GM21619 (cell line): Measurements from ENCODE around the gene UQCR10.

Experiments
- ATAC-seq: cut with Tn5 transposase; IDR thresholded peaks from one replicate; pipeline ENCODE4 v1.9.1; 2021; ENCODE audit not compliant: unreplicated experiment

Gene UQCR10

DNA sequence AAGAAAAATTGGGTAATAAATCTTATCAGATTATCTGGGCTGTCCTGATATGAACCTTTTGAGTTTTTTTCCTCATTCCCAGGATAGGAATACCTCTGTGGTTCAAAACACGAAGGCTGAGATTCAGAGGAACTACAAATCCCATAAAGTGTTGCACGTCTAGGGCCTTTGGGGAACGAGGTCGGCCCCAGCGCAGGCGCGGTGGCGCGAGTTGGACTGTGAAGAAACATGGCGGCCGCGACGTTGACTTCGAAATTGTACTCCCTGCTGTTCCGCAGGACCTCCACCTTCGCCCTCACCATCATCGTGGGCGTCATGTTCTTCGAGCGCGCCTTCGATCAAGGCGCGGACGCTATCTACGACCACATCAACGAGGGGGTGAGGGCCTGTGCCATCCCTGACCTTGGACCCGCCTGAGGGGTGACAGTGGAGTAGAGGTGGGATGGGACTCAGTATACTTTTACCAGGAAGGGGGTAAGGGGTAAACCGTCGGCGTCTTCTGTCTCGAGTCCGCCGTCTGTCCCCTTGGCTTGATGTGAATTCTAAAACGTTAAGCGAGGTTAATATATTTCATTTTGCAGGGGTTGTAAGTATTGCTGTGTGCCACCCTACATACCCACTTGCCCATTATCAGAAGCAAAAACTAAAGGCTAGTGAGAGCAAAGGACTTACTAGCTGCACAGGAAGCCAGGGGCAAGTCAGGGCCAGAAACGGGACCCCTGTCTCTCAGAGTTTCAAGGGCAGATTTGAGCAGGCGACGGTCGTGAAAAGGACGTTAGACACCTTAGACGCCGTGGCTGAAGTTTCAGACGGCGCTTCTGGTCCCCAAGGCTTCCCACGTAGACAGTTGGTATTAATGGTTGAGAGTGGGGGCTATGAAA is at the start of gene UQCR10:
TSS of gene UQCR10 (plus strand) at position 199 of the 881 bp plus-strand sequence. CDS start at position 229, 30 bp downstream.
- peak; percentile 54 for ATAC-seq

DNA sequence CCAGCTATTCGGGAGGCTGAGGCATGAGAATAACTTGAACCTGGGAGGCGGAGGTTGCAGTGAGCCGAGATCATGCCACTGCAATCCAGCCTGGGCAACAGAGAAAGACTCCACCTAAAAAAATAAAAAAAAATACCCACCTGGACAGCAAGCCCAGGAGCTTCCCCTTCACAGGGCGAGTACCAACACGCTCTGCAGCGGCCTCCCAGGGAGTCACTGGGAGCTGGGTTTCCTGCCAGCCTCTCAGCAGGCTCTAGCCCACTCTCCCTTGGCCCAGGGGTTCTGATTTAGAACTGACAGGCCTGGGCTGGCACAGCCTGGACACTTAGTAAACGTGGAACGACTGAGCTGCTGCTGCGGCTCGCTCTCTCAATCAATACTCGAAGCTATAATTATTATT is 49.4 kb upstream of the UQCR10 start:
- no peak for ATAC-seq

DNA sequence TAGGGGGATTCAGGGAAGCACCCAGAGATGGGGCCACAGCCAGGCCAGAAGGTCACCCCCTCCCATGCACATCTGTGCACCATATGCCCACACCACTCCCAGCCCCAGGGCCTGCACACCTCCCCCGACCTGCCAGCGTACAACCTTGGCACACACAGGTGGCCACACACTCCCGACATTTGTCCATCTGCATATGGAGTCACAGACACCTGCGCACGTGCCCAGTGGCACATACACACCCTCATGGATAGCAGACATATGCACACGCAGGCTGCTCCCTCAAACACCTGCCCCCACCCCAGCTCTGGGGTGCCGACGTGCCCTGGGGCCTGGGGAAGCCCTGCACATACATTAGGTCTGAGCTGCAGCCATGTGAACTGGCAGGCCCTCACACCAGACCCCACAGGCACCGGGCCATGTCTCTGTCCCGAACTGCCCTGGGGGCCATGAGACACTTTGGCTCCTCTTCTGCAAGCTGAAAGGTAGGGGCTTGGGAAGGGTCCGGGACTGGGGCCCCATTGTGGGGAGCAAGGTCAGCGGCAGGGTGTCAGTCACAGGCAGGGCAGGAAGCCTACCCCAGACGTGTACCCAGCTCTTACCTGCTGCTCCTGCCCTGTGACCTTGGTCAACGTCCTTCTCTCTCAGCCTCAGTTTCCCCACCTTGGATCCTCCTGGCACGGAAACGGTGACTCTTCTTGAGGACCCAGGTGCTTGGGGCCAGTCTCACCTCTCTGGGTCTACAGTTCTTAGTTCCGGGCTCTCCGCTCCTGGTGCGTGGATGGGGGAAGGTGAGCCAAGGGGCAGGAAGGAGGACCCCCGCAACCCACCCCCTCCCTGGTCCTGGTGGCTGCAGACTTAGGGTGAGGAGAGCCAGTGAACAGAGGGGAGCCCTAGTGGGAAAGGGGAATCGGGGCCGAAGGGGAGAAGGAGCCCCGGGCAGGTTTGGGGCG is 47.9 kb upstream of the UQCR10 start:
- no peak for ATAC-seq

DNA sequence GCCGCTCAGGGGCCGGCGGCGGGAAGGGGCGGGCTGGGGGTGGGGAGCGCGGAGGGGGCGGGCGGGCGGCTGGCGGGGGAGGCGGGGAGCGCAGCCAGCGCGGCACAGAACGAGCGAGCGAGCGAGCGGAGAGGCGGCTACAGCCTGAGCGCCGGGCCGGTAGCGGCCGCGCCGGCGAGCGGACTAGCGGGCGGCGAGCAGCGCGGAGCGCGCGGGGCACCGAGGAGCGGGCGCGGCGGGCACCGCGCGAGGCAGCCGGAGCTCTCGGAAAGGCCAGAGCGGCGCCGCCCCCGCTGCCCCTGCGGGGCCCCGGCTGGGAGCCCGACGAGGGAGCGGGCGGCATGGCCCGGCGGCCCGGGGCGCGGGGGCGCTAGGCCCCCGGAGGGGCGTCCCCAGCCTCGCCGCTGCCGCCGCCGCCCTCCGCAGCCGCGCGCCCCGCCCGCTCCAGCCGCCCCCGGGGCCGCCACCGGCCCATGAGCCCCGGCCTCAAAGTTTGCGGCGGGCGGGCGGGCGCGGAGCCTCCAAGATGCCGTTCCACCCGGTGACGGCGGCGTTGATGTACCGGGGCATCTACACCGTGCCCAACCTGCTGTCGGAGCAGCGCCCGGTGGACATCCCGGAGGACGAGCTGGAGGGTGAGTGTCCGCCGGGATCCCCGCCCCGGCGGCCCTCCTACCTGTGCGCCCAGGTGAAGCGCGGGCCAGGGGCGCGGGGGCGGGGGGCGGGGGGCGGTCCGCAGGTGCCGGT is 47.1 kb upstream of the UQCR10 start, which contains the start of gene CABP7:
TSS of gene CABP7 (plus strand) at position 105 of the 747 bp plus-strand sequence. CDS start at position 527, 422 bp downstream.
- no peak for ATAC-seq

DNA sequence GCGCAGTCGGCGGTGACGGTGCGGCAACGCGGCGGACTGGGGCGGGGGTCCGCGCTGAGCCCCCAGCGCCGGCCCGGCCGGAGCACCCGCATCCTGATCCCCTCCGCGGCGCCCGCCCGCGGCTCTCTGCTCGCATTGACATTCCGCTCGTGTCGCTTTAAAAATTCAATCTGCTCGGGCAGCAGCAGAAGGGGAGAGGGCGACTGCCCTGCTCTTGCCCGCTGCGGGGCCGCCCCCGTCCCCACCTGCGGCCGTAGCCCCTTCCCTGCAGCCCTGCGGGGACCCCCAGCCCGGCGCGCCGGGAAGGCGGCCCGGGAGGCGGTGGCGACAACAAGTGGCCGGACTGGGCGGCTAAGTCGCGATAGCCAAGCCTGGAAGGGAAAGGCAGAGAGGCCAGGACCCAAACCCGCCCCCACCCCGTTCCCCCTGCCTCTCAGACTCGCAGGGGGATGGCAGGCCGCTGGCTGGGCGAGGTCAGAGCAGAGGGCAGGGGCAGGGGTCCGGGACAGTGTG is 46.3 kb upstream of the UQCR10 start:
- ATAC-seq = no peak

DNA sequence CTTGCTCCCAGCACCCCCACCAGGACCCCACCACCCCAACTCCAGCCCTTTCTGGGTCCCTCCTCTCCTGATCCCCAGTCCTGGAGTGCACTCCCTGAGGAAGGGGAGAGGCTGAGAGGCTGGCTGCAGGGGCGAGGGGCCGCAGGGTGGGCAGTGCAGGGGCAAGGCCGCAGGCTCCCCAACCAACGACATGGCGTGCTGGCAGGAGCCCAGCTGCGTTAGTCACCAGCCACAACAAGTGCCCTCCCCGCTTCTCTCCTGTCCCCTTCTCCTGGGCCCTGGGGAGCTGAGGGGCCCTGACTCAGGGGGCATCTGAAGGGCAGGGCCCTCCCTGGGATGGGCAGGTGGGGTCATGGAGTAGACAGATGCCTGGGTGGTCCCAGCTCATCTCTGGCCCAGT is 45.0 kb upstream of the UQCR10 start:
- no peak for ATAC-seq

DNA sequence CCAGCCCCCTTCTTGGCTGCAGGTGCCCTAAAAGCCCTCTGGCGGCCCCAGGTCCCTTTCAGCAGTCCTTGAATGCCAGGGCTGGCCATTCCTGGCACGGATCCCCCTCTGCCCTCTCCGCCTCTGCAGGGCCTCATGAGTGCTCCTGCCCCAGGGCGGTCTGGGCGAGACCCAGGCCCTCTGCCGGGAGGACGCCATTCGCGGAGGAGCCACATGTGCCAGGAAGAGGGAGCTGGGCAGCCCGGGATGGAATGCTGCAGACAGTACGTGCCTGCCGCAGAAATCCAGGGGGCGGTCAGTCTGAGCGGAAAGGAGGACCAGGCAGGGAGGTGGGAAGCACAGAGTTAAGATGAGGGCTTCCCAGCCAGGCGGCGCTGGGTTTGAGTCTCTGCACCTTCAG is 44.6 kb upstream of the UQCR10 start:
- ATAC-seq = no peak

DNA sequence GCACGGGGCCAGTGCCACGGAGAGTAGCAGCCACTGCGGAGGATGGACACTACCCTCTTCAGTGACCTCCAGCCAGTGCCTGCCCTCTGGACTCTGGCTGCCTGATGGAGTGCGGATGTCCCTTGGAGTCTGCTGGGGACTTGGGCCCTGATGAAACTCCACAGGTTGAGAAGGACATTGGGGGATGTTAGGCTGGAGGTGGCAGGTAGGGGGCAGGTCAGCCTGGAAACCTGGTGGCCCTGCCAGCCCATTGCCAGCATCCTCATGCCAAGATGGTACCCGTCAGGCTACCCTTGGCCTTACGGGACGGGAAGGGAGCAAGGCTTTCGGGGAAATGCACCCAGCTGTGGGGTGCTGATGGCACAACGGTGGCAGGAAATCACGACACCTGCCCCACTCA is 43.4 kb upstream of the UQCR10 start:
- no peak for ATAC-seq

DNA sequence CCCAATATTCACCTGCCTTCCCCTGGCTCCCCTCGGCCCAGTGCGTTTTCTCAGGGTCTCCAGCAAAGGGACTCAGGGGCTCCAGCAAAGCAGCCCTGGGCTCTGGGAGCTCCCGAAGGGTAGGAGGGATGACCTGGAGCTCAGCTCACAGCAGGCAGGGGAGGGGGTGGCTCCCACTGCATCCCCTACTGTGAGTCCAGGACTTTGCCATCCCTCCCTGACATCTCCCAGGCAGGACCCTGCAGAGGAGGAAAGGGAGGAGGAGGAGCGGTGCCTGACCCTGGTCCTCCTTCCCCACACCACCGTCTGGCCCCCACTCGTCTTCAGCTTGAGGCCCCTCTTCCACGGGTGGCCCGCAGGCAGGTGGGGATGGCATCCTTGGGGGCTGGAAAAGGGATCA is 42.3 kb upstream of the UQCR10 start:
- ATAC-seq = no peak

DNA sequence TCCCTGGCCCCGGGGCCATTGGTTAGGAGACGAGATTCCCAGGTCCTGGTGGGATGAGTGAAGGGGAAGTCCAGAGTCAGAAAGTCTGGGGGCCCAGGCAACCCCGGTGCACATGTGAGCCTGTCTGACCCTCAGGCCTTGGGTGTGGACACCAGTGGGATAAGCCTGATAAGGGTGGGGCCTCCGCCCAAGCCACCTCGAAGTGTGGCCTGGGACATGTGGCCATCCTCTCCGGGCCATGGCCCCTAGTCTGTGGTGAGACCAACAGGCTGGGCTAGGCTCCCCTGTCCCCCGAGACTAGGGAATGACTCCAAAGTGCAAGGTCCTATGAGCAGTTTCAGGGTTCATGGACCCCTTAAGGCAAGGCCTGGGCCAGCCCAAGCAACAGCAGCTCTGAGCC is 41.1 kb upstream of the UQCR10 start:
- no peak for ATAC-seq

DNA sequence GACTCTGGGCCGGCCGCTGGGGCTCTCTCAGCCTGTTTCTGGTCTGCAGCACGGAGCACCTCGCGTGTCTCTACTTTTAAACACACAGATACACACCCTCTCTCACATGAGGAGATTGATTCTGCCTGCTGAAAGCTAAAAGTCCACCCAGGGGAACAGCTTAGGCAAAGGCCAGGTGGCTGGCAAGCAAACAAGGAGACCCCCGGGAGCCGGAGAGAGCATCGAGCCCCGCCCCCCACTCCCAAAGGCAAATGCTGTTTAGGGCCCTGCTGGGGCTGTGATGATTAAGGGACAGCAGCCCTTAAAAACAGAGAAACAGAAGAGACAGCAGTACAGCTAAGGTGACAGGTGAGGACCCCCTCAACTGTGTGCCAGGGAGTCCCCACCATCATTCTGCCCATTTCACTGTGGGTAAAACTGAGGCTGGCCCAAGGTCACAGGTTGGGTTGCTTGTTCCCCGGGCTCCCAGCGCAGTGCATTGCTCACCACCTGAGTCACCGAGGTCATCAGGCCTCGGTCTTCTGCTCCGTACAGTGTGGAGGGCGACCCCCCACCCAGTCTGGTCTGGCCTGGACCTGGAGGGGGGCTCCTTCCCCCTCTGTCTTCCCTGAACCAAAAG is 40.5 kb upstream of the UQCR10 start:
- no peak for ATAC-seq

DNA sequence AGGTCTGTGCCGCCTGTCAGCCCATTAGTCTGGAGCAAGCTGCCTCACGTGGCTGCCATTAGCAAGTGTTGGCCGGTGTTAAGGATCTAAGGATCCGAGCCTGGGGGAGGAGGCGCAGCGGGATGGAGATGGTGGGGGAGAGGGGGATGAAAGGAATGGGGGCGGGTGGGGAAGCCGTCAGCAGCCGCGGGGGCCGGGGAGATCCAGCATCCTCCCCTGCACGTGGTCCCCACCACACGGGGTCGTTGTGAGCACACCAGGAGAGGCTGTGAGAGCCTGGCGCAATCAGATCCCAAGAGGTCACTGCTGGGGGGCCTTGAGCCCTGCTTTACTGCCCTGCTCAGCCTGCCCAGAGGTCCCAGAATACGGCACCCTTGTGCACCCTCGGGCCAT is 40.0 kb upstream of the UQCR10 start:
- no peak for ATAC-seq

DNA sequence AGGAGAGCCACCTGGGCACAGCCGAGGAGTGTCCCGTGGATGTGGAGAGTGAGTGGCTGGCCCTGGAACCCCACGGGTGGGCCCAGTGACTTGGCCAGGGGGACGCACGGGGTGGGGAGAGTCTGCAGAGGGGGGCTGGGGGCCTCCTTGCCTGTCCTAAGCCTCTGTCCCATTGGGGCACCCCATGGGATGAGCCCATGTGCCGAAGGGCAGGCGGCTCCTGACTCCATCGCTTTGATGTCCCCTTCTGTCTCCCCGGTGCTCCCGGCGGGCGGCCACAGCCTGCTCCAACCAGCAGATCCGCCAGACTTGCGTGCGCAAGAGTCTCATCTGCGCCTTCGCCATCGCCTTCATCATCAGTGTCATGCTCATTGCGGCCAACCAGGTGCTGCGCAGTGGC is 38.0 kb upstream of the UQCR10 start:
- no peak for ATAC-seq

DNA sequence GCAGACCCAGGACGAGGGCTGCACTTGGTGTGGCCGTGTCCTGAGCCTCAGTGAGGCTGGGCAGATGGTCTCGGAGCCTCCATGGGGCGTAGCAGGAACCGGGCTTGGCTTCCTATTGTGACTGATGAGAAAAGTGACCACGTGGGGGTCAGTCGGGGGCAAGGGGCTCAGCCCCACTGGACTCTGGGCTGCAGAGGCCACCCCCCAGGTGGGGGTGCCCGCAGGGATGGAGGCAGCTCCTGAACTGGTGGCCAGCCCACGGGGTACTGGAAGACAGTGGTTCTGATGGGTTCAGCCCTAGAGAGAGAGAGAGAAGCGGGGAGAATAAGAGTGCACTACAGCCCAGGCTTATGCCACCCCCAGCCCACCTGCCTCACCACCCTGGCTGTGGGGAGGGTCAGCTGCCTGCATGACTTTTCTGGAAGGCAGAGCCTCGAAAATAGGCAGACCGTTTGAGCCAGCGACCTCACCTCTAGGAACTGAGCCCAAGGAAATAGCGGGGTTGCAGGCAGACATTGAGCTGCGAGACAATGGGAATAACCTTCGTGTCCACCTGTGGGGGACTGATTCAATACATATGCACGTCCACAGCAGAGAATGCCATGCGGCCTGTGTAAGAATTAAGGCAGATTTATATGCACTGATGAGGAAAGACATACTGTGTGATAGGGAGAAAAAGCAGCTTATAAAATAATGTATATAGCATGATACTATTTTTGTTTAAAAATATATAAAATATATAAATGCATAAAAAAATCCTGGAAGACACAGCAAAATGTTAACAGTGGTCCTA is 35.9 kb upstream of the UQCR10 start:
- no peak for ATAC-seq

DNA sequence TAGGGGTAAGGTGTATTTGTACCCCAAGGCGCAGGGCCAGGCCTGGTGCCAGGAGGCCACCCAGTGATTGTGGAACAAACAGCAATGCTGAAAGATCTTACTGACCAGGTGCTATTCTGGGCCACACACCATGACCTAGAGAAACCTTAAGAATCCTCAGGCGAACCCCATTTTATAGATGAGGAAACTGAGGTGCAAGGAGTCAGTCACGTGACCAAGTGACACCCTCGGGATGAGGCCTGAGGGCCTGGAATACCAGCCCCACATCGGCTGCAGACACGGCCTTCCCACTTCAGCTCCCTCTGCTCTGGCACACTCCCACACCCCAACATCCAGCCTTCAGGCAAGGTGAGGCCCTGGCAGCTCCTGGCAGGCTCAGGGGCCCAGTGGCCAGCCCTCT is 34.3 kb upstream of the UQCR10 start:
- ATAC-seq = no peak

DNA sequence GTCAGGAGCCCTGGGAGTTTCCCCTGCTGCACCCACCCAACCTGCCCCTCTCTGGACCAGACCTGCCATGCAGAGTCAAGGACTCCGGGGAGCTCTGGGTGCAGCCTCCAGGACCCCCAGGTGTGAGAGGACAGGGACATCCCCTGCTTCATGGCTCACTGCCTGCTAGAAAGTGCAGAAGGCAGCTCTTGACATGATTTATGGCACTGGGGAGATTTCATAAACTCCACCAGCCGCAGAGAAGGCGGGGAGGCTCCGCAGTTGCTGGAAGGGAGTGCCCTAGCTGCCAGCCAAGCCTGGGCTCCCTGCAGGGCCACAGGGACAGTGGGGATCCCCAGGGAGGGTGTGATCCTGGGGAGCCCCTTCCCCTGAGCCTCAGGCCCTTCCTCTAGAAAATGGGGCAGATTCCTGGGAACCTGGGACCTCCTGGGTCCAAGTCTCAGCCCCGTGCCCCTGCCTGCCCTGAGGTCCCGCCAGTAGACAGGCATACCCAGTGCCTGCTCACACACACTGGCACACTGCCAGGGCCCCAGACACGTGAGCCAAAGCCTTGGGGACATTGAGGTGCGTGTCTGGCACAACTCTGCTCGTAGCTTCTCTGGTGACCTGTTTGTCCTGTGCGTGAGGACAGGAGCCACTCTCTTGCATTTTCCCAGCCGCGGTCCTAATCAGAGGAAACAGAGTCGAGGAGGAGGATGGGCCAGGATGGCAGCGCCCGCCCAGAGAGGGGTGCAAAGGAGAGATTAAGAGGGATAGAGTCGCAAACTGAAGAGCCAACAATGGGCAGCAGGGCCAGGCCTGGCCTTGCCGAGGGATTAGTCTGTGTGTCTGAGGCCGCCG is 33.6 kb upstream of the UQCR10 start:
- no peak for ATAC-seq

DNA sequence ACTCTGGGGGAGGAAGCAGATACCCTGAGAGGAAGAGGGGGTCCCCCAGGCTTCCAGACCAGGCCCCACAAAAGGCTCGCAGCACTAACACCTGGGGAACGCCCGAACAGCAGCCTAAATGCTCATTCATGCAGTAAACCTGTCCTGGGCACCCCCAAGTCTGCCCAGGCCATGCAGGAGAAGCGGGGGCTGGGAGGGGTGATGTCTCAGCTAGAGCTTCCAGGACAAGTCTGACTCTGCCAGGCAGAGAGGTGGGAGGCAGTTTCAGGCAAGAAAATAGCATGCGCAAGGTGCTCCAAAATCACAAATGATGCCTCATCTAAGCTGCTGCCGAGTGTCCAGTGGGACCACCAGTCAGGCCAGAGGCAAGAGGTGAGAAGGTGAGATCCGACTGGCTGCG is 32.8 kb upstream of the UQCR10 start:
- no peak for ATAC-seq

DNA sequence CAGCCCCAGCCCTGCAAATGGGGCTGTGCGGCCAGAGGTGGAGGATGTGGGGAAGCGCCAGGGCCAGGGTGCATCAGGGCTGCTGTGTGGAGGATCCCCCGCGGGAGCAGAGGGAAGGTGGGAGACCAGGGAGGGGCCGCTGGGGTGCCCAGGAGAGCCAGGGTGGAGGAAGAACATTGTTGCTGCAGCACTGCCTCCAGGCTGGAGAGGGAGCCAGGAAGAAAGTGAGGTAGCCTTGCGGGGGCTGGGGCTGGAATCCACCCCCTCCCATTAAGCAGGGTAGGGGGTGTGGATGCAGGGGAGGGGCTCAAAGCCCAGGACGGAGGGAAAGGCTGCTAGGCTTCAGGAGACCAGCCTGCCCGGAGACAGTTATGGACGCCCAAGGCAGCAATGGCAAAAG is 32.3 kb upstream of the UQCR10 start:
- no peak for ATAC-seq

DNA sequence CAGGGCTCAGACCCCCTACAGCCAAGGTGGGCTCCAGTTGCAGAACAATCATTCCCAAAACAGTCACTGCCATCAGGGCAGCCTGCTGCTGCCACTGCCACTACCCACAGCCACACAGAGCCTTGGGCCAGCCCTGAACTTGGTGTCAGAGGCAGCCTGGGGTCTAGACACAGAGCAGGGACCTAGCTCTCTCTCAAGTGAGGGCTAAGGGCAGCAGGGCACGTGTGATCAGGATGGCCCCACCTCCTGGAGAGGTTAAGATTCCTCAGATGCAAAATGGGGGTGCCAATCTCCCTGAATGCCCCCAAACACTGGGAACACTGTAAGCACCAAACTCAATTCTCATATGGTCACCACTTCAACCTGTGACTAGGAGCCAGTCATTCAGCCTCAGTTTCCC is 31.8 kb upstream of the UQCR10 start:
- ATAC-seq = no peak
